ENCODE results near the gene MVK.

DNA sequence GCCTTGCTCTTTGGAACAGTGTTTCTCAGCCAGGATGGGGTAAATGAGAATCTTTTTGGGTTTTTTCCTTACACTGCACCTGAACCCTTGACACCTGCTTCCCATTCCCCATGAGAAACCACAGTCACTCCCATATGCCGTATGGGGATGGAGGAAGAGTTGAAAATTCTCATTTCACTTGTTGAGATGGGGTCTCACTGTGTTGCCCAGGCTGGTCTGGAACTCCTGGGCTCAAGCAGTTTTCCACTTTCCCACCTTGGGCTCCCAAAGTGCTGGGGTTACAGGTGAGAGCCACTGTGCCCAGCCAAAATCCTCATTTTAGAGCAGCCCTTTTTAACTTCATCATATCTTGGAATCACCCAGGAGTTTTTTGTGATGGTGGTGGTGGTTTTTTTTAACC is 3.7 kb downstream of the MVK start:
- TF ChIP-seq, protein P1, sequence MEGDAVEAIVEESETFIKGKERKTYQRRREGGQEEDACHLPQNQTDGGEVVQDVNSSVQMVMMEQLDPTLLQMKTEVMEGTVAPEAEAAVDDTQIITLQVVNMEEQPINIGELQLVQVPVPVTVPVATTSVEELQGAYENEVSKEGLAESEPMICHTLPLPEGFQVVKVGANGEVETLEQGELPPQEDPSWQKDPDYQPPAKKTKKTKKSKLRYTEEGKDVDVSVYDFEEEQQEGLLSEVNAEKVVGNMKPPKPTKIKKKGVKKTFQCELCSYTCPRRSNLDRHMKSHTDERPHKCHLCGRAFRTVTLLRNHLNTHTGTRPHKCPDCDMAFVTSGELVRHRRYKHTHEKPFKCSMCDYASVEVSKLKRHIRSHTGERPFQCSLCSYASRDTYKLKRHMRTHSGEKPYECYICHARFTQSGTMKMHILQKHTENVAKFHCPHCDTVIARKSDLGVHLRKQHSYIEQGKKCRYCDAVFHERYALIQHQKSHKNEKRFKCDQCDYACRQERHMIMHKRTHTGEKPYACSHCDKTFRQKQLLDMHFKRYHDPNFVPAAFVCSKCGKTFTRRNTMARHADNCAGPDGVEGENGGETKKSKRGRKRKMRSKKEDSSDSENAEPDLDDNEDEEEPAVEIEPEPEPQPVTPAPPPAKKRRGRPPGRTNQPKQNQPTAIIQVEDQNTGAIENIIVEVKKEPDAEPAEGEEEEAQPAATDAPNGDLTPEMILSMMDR (IDR thresholded peaks at IDR 0.05 in 4 of 5, conservative IDR thresholded peaks at IDR 0.05 in 1 of 5) = no peak
- TF ChIP-seq POLR2A (IDR thresholded peaks at IDR 0.05) = no peak

Data from gastrocnemius medialis (tissue), 4 donors.